Erythroblast (primary cell): ENCODE measurements around the gene LRG1.

Experiments
- DNase-seq, 2 experiments: peaks; one replicate each; lab custom pipeline; 2025; lab: John Stamatoyannopoulos, UW
- GATA1 ChIP-seq: IDR thresholded peaks from 2 replicates; pipeline ENCODE4 v1.6.1; 2011; ENCODE audit warnings: low read depth, mild to moderate bottlenecking, control low read depth, low read length, moderate library complexity
- POLR2A ChIP-seq: IDR thresholded peaks from 2 replicates; pipeline ENCODE4 v1.6.1; 2011; ENCODE audit warnings: mild to moderate bottlenecking, low read length

Gene LRG1

GRCh38 chr19:4499855-4500254, 40.0 kb downstream of the LRG1 start:
- TF ChIP-seq POLR2A: no peak
- TF ChIP-seq GATA1: no peak
- DNase-seq: no peak

- TF ChIP-seq GATA1: no peak
- no peak for TF ChIP-seq POLR2A
- DNase-seq: no peak
These were observed 40.5 kb downstream of the LRG1 start for GRCh38 chr19:4499318-4499717.

- TF ChIP-seq GATA1 (no peak), POLR2A (no peak)
- no peak for DNase-seq
These were observed 41.1 kb downstream of the LRG1 start for GRCh38 chr19:4498694-4499093.

- no peak for TF ChIP-seq GATA1
- no peak for TF ChIP-seq POLR2A
- DNase-seq: no peak
These were observed 42.0 kb downstream of the LRG1 start for GRCh38 chr19:4497770-4498389.

- TF ChIP-seq GATA1 (no peak), POLR2A (no peak)
- no peak for DNase-seq
These were observed 43.5 kb downstream of the LRG1 start for GRCh38 chr19:4496304-4496703.

GRCh38 chr19:4495471-4495870, 44.4 kb downstream of the LRG1 start:
- TF ChIP-seq GATA1: no peak
- TF ChIP-seq POLR2A: no peak
- no peak for DNase-seq

- TF ChIP-seq POLR2A: no peak
- TF ChIP-seq GATA1: no peak
- DNase-seq: no peak
These were observed 45.2 kb downstream of the LRG1 start for GRCh38 chr19:4494691-4495064.

- no peak for DNase-seq
- TF ChIP-seq GATA1 (no peak), POLR2A (no peak)
These were observed 45.7 kb downstream of the LRG1 start for GRCh38 chr19:4493929-4494690.

- DNase-seq: peak in 1 of 2 experiments; percentile 45
- TF ChIP-seq POLR2A: no peak
- no peak for TF ChIP-seq GATA1
These were observed 46.5 kb downstream of the LRG1 start for GRCh38 chr19:4493104-4493928.

GRCh38 chr19:4492337-4493103, 47.3 kb downstream of the LRG1 start:
- no peak for DNase-seq

GRCh38 chr19:4491446-4491845, 48.4 kb downstream of the LRG1 start:
- DNase-seq: no peak
- TF ChIP-seq GATA1: no peak
- no peak for TF ChIP-seq POLR2A

More at GRCh38 chr19:4492337-4493103, 47.3 kb downstream of the LRG1 start:
- no peak for TF ChIP-seq GATA1
- TF ChIP-seq POLR2A: no peak

GRCh38 chr19:4488496-4488895, 51.3 kb downstream of the LRG1 start:
- TF ChIP-seq POLR2A (no peak), GATA1 (no peak)

GRCh38 chr19:4487572-4487971, 52.3 kb downstream of the LRG1 start:
- DNase-seq: no peak

More at GRCh38 chr19:4488496-4488895, 51.3 kb downstream of the LRG1 start:
- DNase-seq: no peak

More at GRCh38 chr19:4487572-4487971, 52.3 kb downstream of the LRG1 start:
- TF ChIP-seq POLR2A: no peak
- no peak for TF ChIP-seq GATA1
